BE2C (cell line): ENCODE data around the gene SLC5A2.

ENCODE experiments used
- DNase-seq: peaks from one replicate; pipeline ENCODE4 v3.0.0-alpha.2; 2020
- H3K27me3 ChIP-seq: fragments of 250-450 bp; sonication (Bioruptor Pico); 2 replicates; pipeline ENCODE4 v1.5.1; 2020; ENCODE audit warnings: mild to moderate bottlenecking
- H3K36me3 ChIP-seq: fragments of 250-450 bp; sonication (Bioruptor Pico); 2 replicates; pipeline ENCODE4 v1.5.1; 2020; ENCODE audit warnings: mild to moderate bottlenecking
- H3K4me1 ChIP-seq: fragments of 250-450 bp; sonication (Bioruptor Pico); 2 replicates; pipeline ENCODE4 v1.5.1; 2020
- H3K4me3 ChIP-seq: 2 replicates; pipeline ENCODE4 v1.5.1; 2011; ENCODE audit warnings: low read depth, low read length
- H3K9me3 ChIP-seq: fragments of 250-450 bp; sonication (Bioruptor Pico); 2 replicates; pipeline ENCODE4 v1.5.1; 2020
- TF ChIP-seq, protein P1 (sequence below): IDR thresholded peaks from 2 replicates; pipeline ENCODE4 v1.5.1; 2012; ENCODE audit warnings: mild to moderate bottlenecking, low read depth, low read length

The SLC5A2 gene

DNA sequence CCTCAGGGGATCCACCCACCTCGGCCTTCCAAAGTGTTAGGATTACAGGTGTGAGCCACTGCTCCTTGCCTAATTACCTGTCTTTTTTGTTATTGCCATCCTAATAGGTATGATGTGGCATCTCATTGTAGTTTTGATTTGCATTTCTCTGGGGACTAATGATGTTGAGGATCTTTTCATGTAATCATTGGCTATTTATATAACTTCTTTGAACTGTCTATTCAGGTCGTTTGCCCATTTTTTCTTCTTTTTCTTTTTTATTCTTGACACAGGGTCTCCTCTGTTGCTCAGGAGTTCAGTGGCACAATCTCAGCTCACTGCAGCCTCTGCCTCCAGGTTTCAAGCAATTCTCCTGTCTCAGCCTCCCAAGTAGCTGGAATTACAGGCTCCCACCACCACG lies 12.3 kb upstream of the SLC5A2 start:
- Histone ChIP-seq H3K4me1 (peaks cover 4% of the 10 kb centered on the region; the same call in 1 of the 2 replicates), H3K9me3 (no peaks in the 10 kb centered on the region), H3K27me3 (no peaks in the 10 kb centered on the region), H3K36me3 (no peaks in the 10 kb centered on the region; the same call in 1 of the 2 replicates), H3K4me3 (no peak overlapping the region)
- DNase-seq: no peak
- TF ChIP-seq, protein P1, sequence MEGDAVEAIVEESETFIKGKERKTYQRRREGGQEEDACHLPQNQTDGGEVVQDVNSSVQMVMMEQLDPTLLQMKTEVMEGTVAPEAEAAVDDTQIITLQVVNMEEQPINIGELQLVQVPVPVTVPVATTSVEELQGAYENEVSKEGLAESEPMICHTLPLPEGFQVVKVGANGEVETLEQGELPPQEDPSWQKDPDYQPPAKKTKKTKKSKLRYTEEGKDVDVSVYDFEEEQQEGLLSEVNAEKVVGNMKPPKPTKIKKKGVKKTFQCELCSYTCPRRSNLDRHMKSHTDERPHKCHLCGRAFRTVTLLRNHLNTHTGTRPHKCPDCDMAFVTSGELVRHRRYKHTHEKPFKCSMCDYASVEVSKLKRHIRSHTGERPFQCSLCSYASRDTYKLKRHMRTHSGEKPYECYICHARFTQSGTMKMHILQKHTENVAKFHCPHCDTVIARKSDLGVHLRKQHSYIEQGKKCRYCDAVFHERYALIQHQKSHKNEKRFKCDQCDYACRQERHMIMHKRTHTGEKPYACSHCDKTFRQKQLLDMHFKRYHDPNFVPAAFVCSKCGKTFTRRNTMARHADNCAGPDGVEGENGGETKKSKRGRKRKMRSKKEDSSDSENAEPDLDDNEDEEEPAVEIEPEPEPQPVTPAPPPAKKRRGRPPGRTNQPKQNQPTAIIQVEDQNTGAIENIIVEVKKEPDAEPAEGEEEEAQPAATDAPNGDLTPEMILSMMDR: no peak

DNA sequence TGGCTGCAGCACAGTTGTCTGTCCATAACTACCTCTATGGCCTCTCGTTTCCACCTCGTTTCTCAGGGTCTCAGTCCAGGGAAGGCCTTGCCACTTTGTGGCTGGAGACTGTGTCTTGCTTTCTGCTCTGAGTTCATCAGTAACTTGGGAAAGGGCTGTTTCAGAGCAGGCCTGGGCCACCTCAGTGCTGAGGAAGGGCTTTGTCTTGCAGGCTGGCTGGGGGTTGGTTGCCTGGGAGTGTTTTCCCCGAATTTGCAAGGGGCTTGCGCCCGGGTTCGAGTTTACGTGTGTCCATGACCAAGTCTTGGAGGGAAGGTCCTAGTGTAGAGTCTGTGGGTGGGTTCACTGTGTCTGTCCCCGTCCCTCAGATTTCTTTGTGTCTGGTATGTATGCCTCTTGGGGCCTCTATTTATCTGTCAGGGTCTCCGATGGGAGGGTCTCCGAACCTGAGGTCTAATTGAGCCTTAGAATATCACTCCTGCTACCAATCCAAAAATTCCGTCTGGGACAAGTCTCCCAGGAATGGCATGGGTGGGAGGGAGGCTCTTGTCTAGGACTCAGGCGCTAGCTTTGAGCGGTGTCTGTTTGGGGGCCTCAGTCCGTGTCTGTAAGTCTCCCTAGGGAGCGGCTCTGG lies 11.6 kb upstream of the SLC5A2 start:
- Histone ChIP-seq H3K27me3 (no peaks in the 10 kb centered on the region), H3K36me3 (no peaks in the 10 kb centered on the region; the same call in 1 of the 2 replicates), H3K4me1 (peaks cover 4% of the 10 kb centered on the region; the same call in 1 of the 2 replicates), H3K9me3 (no peaks in the 10 kb centered on the region), H3K4me3 (peak overlapping the region; percentile 72)
- TF ChIP-seq, protein P1: no peak
- DNase-seq: no peak

DNA sequence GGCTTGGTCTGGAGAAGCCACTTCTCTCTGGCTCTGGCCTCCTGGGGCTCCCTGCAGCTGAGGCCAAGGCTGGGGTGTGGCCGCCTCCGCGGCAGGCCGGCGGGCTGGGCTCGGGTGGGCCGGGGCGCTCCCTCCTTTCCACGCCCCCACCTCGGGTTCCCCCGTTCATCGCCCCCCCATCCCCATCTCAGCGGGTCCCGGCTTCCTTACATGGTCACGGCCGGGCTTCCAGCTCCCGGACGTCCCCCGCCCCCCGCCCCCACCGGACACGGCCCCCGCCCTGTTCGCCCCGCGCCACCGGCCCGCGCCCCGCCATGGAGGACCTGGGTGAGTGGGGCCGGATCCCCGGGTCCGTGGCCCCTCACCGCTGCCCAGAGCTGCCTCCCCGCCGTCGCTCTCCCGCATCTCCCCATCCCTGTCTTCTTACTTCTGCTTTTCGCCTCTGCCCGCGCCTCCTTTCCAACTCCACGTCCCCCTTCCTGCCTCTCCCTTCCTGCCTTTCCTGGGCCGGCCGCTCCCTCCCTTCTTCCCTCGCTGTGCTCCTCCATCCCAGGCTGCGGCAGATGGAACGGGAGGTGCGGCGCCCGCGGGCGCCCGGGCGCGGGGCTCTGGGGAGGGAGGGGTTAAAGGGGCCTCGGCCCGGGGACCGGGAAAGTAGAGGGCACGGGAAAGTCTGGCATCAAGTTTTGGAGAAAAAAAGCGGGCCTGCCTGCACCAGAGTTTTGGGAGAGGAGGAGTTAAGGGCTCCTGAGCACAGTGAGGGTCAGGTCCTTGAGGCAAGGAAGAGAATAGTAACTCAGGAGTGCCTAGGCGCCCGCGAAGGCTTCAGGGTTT lies 10.8 kb upstream of the SLC5A2 start, which contains the start of gene TGFB1I1:
Gene TGFB1I1 (plus strand): TSS at position 278 of the 834 bp plus-strand sequence. CDS start 37 bp downstream, at position 315.
- peaks cover 4% of the 10 kb centered on the region; the same call in 1 of the 2 replicates for H3K4me1 ChIP-seq
- TF ChIP-seq, protein P1: no peak
- no peaks in the 10 kb centered on the region; the same call in 1 of the 2 replicates for H3K36me3 ChIP-seq
- H3K4me3 ChIP-seq: peak within 1 kb of the TSS; percentile 72
- no peaks in the 10 kb centered on the region for H3K27me3 ChIP-seq
- no peaks in the 10 kb centered on the region for H3K9me3 ChIP-seq
- DNase-seq: peak; percentile 72

DNA sequence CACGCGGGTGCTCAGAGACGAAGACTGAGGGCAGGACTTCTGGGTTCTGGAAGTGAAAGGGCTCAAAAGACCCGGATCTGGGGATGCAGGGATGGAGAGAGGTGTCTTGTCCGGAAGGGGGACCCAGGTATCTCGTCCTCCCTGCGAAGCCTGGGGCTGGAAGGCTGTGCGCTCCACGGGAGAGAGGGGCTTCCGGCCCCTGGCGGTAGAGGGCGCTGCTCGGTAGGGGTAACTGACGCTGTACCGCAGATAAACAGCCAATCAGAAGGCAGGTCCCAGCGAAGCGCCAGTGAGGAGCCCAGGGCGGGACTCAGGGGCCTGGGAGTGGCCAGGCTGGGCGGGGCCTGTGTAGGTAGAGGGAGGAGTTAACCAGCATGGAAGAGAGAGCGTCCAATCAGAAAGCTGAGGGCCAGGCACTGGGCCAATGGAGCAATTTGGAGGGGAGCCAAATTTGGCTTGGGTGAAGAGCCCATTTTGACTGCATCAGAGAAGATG lies 10.2 kb upstream of the SLC5A2 start:
- Histone ChIP-seq H3K4me1 (peaks cover 4% of the 10 kb centered on the region; the same call in 1 of the 2 replicates), H3K4me3 (peak overlapping the region; percentile 72)
- DNase-seq: peak; percentile 95

DNA sequence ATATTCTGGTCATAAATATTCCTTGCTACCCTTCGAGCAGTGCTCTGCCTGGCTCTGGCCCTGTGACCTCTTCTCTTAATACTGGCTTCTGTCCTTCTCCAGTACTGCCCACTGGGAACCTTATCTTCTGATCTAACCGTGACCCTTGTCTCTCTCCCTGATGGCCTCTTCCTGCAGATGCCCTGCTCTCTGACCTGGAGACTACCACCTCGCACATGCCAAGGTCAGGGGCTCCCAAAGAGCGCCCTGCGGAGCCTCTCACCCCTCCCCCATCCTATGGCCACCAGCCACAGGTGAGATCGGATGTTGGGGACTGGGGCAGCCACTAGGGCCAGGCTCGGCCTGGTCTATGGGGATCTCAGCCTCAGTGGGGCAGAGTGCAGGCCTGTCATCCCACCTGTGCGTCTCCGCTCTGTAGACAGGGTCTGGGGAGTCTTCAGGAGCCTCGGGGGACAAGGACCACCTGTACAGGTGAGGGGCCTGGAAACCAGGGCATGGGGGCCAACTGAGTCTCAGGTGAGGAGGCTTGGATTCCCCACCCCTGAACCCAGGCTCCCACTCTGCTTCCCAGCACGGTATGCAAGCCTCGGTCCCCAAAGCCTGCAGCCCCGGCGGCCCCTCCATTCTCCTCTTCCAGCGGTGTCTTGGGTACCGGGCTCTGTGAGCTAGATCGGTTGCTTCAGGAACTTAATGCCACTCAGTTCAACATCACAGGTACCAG lies 9.5 kb upstream of the SLC5A2 start:
- H3K4me1 ChIP-seq: peaks cover 4% of the 10 kb centered on the region; the same call in 1 of the 2 replicates
- H3K36me3 ChIP-seq: no peaks in the 10 kb centered on the region; the same call in 1 of the 2 replicates
- H3K4me3 ChIP-seq: no peak overlapping the region
- H3K9me3 ChIP-seq: no peaks in the 10 kb centered on the region
- TF ChIP-seq, protein P1: no peak
- H3K27me3 ChIP-seq: no peaks in the 10 kb centered on the region
- DNase-seq: no peak

More for the DNA sequence above, 10.2 kb upstream of the SLC5A2 start:
- Histone ChIP-seq H3K27me3 (no peaks in the 10 kb centered on the region), H3K9me3 (no peaks in the 10 kb centered on the region), H3K36me3 (no peaks in the 10 kb centered on the region; the same call in 1 of the 2 replicates)
- TF ChIP-seq, protein P1: peak; percentile 85
